Natural killer cell treated with Interleukin-12 subunit alpha and Interleukin-12 subunit beta and Interleukin-15 and Interleukin-18, amount 100 ng/mL, for 72 hours (primary cell): ENCODE results near the gene SRRM5. TPM values are rescaled to one million over a fixed set of nuclear protein-coding genes. Genes with fewer than 3 reads are reported as not detected.

ENCODE experiments used
- ATAC-seq, 2 donors: fragments of 150-1000 bp; cut with Tn5 transposase in 1 of 2; sonication (Bioruptor Pico), chemical (Tn5 transposase) in 1 of 2; 2 replicates each; pipeline ENCODE4 v1.10.0; 2021
- DNase-seq: peaks from one replicate; pipeline ENCODE4 v3.0.0; 2022; ENCODE audit warnings: low spot score
- H3K27ac Mint-ChIP-seq, 2 donors: 1 replicate in 1 of 2; 2 replicates in 1 of 2; pipeline ENCODE4 v1.8.0; 2022; ENCODE audit warnings: mixed read lengths in 2 of 2, mild to moderate bottlenecking in 1 of 2, moderate library complexity in 1 of 2
- H3K27me3 Mint-ChIP-seq, 2 donors: 1 replicate in 1 of 2; 2 replicates in 1 of 2; pipeline ENCODE4 v1.8.0; 2022; ENCODE audit warnings: mixed read lengths in 2 of 2
- H3K36me3 Mint-ChIP-seq: one replicate; pipeline ENCODE4 v1.8.0; 2022; ENCODE audit warnings: mixed read lengths
- H3K4me1 Mint-ChIP-seq, 2 donors: 1 replicate in 1 of 2; 2 replicates in 1 of 2; pipeline ENCODE4 v1.8.0; 2022; ENCODE audit warnings: low read depth in 2 of 2, mixed read lengths in 2 of 2, mild to moderate bottlenecking in 1 of 2
- H3K4me3 Mint-ChIP-seq: one replicate; pipeline ENCODE4 v1.8.0; 2022; ENCODE audit warnings: mixed read lengths
- H3K9me3 Mint-ChIP-seq: 2 replicates; pipeline ENCODE4 v1.8.0; 2022; ENCODE audit warnings: mixed read lengths
- total RNA-seq, 2 donors: library from RNA; stranded (reverse); gene quantifications; one replicate each; pipeline ENCODE4 v1.2.3, GENCODE V29; 2022

The SRRM5 gene
- total RNA-seq, 2 donors from 2014 or later, result 1.1 to 1.8 TPM

DNA sequence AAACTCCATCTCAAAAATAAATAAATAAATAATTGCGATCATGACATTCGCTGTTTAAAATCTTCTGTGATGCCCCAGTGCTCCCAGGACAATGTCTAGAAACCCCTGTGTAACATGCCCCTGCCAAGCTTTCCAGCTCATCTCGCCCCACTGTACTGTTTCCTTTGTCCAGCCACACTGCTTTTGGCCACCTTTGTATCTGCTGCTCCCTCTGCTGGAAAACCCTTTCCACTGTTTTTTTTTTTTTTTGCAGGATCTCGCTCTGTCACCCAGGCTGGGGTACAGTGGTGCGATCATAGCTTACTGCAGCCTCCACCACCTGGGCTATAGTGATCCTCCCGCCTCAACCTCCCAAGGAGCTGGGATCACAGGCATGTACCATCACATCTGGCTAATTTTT is 50.6 kb downstream of the SRRM5 start:
- peaks cover 18 to 20% of the 10 kb centered on the region in 2 donors for H3K4me1 Mint-ChIP-seq
- peaks cover 21% of the 10 kb centered on the region for H3K36me3 Mint-ChIP-seq
- ATAC-seq, result no peak

GRCh38 chr19:43664018-43664417 is 52.1 kb downstream of the SRRM5 start:
- H3K4me1 Mint-ChIP-seq, result peaks cover 29 to 34% of the 10 kb centered on the region in 2 donors
- H3K27ac Mint-ChIP-seq, result peak overlapping the region in 1 of 2 donors; percentile 9
- DNase-seq (no peak), ATAC-seq (no peak)
- H3K27me3 Mint-ChIP-seq, result no peaks in the 10 kb centered on the region
- peak overlapping the region; percentile 22 for H3K4me3 Mint-ChIP-seq
- H3K9me3 Mint-ChIP-seq, result no peaks in the 10 kb centered on the region
- H3K36me3 Mint-ChIP-seq, result peaks cover 24% of the 10 kb centered on the region

More for the DNA sequence above, 50.6 kb downstream of the SRRM5 start:
- Mint-ChIP-seq H3K9me3 (no peaks in the 10 kb centered on the region), H3K4me3 (no peak overlapping the region), H3K27ac (no peak overlapping the region), H3K27me3 (no peaks in the 10 kb centered on the region)
- no peak for DNase-seq

Other genes with a start within 250 kb of the SRRM5 start
- not detected for gene TEX101, start 197.2 kb upstream of the SRRM5 start, total RNA-seq
- gene LYPD3, start 146.5 kb upstream of the SRRM5 start, total RNA-seq, result not detected
- gene PHLDB3, start 107.3 kb upstream of the SRRM5 start, total RNA-seq, result 10 to 100 TPM; 10.5 to 18.7 TPM
- 10 to 100 TPM; 41.7 to 70.4 TPM for gene ETHE1, start 84.9 kb upstream of the SRRM5 start, total RNA-seq
- 1 to 10 TPM; 1.4 to 1.9 TPM for gene ZNF575, start 78.9 kb upstream of the SRRM5 start, total RNA-seq
- gene XRCC1, start 36.6 kb upstream of the SRRM5 start, total RNA-seq, result 10 to 100 TPM; 29.9 to 47.0 TPM
- 1 to 10 TPM; 2.7 to 6.2 TPM for gene PINLYP, start 36.3 kb upstream of the SRRM5 start, total RNA-seq
- 10 to 100 TPM; 36.8 to 42.6 TPM for gene IRGQ, start 16.0 kb upstream of the SRRM5 start, total RNA-seq
- gene ZNF576, start 15.5 kb upstream of the SRRM5 start, total RNA-seq, result 10 to 100 TPM; 19.5 to 22.3 TPM
- 10 to 100 TPM; 24.9 to 25.3 TPM for gene ZNF428, start 7.5 kb downstream of the SRRM5 start, total RNA-seq
- under 1 TPM; 0.59 TPM for gene CADM4, start 27.8 kb downstream of the SRRM5 start, total RNA-seq
- 100 to 1,000 TPM in 1 of 2 donors, 10 to 100 TPM in 1; 83.6 to 172 TPM for gene PLAUR, start 58.1 kb downstream of the SRRM5 start, total RNA-seq
- not detected for gene IRGC, start 104.0 kb downstream of the SRRM5 start, total RNA-seq
- 100 to 1,000 TPM in 1 of 2 donors, 10 to 100 TPM in 1; 89.4 to 103 TPM for gene SMG9, start 142.9 kb downstream of the SRRM5 start, total RNA-seq
- gene KCNN4, start 168.9 kb downstream of the SRRM5 start, total RNA-seq, result 100 to 1,000 TPM in 1 of 2 donors, 10 to 100 TPM in 1; 99.4 to 107 TPM
- under 1 TPM in 1 of 2 donors, not detected in 1; 0.29 TPM for gene LYPD5, start 190.4 kb downstream of the SRRM5 start, total RNA-seq
- 1 to 10 TPM; 7.2 to 8.3 TPM for gene ZNF283, start 215.2 kb downstream of the SRRM5 start, total RNA-seq